ENCODE data around the gene FOXD1. TPM values are rescaled to one million over a fixed set of nuclear protein-coding genes. Genes with fewer than 3 reads are reported as not detected.

The FOXD1 gene
- under 1 TPM in 3 of 4 donors, not detected in 1; 0.33 to 0.49 (median 0.41) TPM for total RNA-seq

DNA sequence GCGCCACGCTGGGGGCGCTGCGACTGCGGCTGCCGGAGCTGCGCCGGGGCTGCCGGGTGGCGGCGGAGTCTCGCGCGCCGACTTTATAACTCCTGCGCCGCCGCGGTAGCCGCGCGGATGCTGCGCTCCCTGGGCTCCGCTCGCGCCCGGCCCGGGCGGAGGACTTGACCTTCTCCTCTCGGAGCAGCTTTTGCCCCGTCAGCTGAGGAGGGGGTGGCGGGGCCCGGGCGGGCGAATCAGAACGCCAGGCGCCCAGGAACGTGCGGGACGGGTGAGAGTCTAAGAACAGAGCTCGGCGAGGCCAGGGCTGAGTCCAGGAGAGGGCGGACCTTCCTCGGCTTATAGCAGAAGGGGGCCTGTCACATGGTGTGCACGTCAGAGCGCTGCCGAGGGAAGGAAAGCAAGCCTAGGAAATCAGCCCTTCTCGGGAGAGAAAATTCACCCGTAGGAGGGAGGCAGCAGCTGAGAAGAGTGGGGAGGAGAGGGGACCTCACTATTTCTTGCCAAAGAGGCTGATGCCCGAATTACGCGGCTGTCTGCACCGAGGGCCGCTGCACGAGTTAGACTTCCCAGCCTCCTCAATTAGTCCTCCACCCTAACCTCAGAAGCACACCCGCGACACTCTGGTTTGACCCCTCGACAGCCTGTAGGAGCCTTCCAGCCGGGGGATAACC lies at the start of gene FOXD1:
Gene FOXD1 (minus strand): TSS at position 315 of the 674 bp plus-strand sequence. CDS start 415 bp downstream, outside the sequence.
- DNase-seq, result peak; percentile 44 to 48
- H3K4me1 ChIP-seq, result peaks cover 5 to 7% of the 10 kb centered on the region in 2 donors
- in situ Hi-C loops (cut with MboI; ENCODE audit: low sequenced_read_pairs in 4 of 4) (loop anchor here in 2 of 4 donors (25.0 kb wide), 1 partner anchor 236 kb away; no protein-coding TSS in a partner anchor), intact Hi-C loops (cut with DNase I; ENCODE audit: low total_unique reads) (no loop called here)
- peak within 1 kb of the TSS; percentile 39 to 50 (median 46) for H3K4me3 ChIP-seq
- TF ChIP-seq POLR2A (IDR thresholded peaks at IDR 0.05), result peak in 1 of 2 donors; percentile 49
- TF ChIP-seq, protein P1, sequence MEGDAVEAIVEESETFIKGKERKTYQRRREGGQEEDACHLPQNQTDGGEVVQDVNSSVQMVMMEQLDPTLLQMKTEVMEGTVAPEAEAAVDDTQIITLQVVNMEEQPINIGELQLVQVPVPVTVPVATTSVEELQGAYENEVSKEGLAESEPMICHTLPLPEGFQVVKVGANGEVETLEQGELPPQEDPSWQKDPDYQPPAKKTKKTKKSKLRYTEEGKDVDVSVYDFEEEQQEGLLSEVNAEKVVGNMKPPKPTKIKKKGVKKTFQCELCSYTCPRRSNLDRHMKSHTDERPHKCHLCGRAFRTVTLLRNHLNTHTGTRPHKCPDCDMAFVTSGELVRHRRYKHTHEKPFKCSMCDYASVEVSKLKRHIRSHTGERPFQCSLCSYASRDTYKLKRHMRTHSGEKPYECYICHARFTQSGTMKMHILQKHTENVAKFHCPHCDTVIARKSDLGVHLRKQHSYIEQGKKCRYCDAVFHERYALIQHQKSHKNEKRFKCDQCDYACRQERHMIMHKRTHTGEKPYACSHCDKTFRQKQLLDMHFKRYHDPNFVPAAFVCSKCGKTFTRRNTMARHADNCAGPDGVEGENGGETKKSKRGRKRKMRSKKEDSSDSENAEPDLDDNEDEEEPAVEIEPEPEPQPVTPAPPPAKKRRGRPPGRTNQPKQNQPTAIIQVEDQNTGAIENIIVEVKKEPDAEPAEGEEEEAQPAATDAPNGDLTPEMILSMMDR (IDR thresholded peaks at IDR 0.05 in 4 of 5, conservative IDR thresholded peaks at IDR 0.05 in 1 of 5), result no peak
- H3K36me3 ChIP-seq, result no peaks in the 10 kb centered on the region
- ATAC-seq, result peak; percentile 37 to 70
- H3K27ac ChIP-seq, result no peak within 1 kb of the TSS
- no peaks in the 10 kb centered on the region for H3K9me3 ChIP-seq
- H3K27me3 ChIP-seq, result peaks cover 84 to 88% (median 85%) of the 10 kb centered on the region in 3 donors

DNA sequence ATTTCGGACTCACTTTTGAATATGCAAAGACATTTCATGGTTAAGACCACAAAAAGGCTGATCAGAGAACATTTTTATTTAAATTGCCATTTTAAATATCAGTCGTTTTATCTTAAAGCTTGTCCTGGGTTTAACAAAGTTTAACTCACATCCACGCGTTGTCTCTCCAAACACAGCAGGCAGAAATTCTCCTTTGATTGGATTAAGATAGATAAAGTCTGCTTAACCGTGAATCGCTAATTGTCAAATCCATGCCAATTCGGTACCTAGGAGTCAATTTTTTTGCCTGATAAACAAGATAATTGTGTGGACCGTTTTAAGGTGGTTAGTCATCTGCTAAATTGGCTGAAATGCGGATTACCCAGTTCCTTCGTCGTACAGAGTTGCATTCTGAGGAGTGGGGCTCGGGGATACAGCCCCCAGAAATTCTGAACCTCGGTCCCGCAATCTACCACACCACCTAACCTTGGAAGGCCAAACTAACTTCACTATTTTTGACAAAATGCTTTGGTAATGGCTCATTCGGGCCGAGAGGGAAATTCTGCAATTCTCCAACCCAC lies 49.0 kb upstream of the FOXD1 start:
- TF ChIP-seq, protein P1 (IDR thresholded peaks at IDR 0.05 in 4 of 5, conservative IDR thresholded peaks at IDR 0.05 in 1 of 5), result no peak
- TF ChIP-seq POLR2A (IDR thresholded peaks at IDR 0.05), result no peak
- in situ Hi-C loops (cut with MboI; ENCODE audit: low sequenced_read_pairs in 4 of 4), result no loop called here

DNA sequence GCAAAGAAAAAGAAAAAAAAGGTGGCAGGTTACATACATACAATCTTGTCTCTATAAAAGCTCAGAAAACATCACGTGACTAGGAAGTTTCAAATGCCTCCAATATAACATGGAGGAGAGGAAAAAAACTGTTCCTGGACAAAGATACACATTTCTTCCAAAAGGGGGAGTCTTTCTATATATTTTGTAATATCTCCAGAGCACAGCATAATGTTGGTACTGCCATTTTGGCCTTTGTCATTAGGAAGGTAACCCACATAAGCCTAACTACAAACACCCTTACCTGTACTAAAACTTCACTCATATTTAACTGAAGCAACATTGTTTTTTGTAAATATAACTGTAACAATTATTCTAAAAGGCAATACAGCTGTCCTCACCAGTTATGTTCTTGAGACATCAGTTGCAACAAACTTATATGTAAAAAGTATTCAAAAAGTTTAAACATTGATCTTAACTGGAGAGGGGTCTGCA lies 48.4 kb upstream of the FOXD1 start:
- H3K9me3 ChIP-seq, result no peaks in the 10 kb centered on the region
- DNase-seq (no peak), ATAC-seq (no peak)
- no peak for TF ChIP-seq POLR2A (IDR thresholded peaks at IDR 0.05)
- TF ChIP-seq, protein P1 (IDR thresholded peaks at IDR 0.05 in 4 of 5, conservative IDR thresholded peaks at IDR 0.05 in 1 of 5), result no peak
- H3K36me3 ChIP-seq, result peaks cover 0 to 15% of the 10 kb centered on the region in 2 donors
- intact Hi-C loops (cut with DNase I; ENCODE audit: low total_unique reads) (no loop called here), in situ Hi-C loops (cut with MboI; ENCODE audit: low sequenced_read_pairs in 4 of 4) (no loop called here)
- peaks cover 25 to 29% of the 10 kb centered on the region in 2 donors for H3K4me1 ChIP-seq
- H3K27me3 ChIP-seq, result no peaks in the 10 kb centered on the region
- H3K27ac ChIP-seq, result no peak overlapping the region
- H3K4me3 ChIP-seq, result peak overlapping the region in 1 of 4 donors; percentile 87

More for the DNA sequence above, 49.0 kb upstream of the FOXD1 start:
- ATAC-seq, result no peak
- H3K9me3 ChIP-seq, result no peaks in the 10 kb centered on the region
- peaks cover 0 to 19% of the 10 kb centered on the region in 2 donors for H3K36me3 ChIP-seq
- intact Hi-C loops (cut with DNase I; ENCODE audit: low total_unique reads), result loop anchor here (2.0 kb wide), 1 partner anchor 67 kb away; the partner anchor contains the start of genes ANKRA2 and UTP15
- no peak for DNase-seq
- H3K4me3 ChIP-seq, result peak overlapping the region; percentile 87 to 100 (median 98)
- H3K4me1 ChIP-seq, result peaks cover 25 to 29% of the 10 kb centered on the region in 2 donors
- peak overlapping the region; percentile 90 to 98 (median 94) for H3K27ac ChIP-seq
- no peaks in the 10 kb centered on the region for H3K27me3 ChIP-seq

DNA sequence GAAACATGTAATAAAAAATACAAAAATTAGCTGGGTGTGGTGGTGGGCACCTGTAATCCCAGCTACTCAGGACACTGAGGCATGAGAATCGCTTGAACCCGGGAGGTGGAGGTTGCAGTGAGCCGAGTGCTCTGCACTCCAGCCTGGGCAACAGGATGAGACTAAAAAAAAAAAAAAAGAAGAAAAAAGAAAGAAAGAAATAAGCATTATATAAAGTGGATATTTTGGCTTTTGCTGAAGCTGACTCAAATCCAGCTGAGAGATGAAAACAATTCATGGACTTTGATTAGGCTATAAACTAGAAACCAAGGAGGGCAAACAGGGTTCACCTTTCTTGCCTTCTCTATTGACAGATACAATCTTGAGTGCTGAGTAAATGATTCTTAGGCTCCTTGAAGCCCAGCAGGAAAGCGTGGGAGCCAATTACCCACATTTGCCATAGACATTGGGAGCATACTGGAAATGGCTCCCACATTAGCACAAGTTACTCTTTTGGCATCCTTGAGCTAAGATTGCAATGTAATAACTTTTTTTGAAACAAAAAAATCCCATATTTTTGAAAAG lies 47.3 kb upstream of the FOXD1 start:
- in situ Hi-C loops (cut with MboI; ENCODE audit: low sequenced_read_pairs in 4 of 4), result no loop called here

More for the DNA sequence above, 47.3 kb upstream of the FOXD1 start:
- intact Hi-C loops (cut with DNase I; ENCODE audit: low total_unique reads), result no loop called here
- Histone ChIP-seq H3K36me3 (peaks cover 0 to 5% of the 10 kb centered on the region in 2 donors), H3K9me3 (no peaks in the 10 kb centered on the region), H3K4me1 (peaks cover 22 to 27% of the 10 kb centered on the region in 2 donors), H3K27me3 (peaks cover 0 to 4% (median 0%) of the 10 kb centered on the region in 3 donors), H3K4me3 (no peak overlapping the region), H3K27ac (no peak overlapping the region)
- ATAC-seq (no peak), DNase-seq (no peak)
- TF ChIP-seq, protein P1 (IDR thresholded peaks at IDR 0.05 in 4 of 5, conservative IDR thresholded peaks at IDR 0.05 in 1 of 5), result no peak
- no peak for TF ChIP-seq POLR2A (IDR thresholded peaks at IDR 0.05)
